ENCODE results near the gene EIF1. TPM values are rescaled to one million over a fixed set of nuclear protein-coding genes. Genes with fewer than 3 reads are reported as not detected.

EIF1 gene
- total RNA-seq (1,000 to 10,000 TPM in 1 of 9 donors, 100 to 1,000 TPM in 8; 105 to 1,189 (median 176) TPM), polyA plus RNA-seq (1,000 to 10,000 TPM in 1 of 3 donors, 100 to 1,000 TPM in 2; 269 to 1,002 (median 614) TPM)
- long read RNA-seq, donor 1, transcript EIF1-201 (3 exons, 1,120 nt): minor isoform, 5 of 616 reads
- long read RNA-seq, donor 1, transcript EIF1-202 (2 exons, 2,170 nt): minor isoform, 9 of 616 reads
- long read RNA-seq, donor 1, transcript EIF1-203 (4 exons, 2,330 nt): major isoform, 539 of 616 reads
- long read RNA-seq, donor 1, partial matches to known transcripts: 42 of 616 reads
- long read RNA-seq, donor 1, other reads (novel, unspliced or antisense): 19 of 616 reads
- long read RNA-seq, donor 2, transcript EIF1-203 (4 exons, 2,330 nt): major isoform, 416 of 504 reads
- long read RNA-seq, donor 2, transcript EIF1-202 (2 exons, 2,170 nt): minor isoform, 7 of 504 reads
- long read RNA-seq, donor 2, partial matches to known transcripts: 70 of 504 reads
- long read RNA-seq, donor 2, other reads (novel, unspliced or antisense): 5 of 504 reads
- long read RNA-seq, donor 3, transcript EIF1-203 (4 exons, 2,330 nt): major isoform, 467 of 531 reads
- long read RNA-seq, donor 3, transcript EIF1-202 (2 exons, 2,170 nt): minor isoform, 9 of 531 reads
- long read RNA-seq, donor 3, partial matches to known transcripts: 30 of 531 reads
- long read RNA-seq, donor 3, other reads (novel, unspliced or antisense): 21 of 531 reads
- long read RNA-seq, donor 4, transcript EIF1-203 (4 exons, 2,330 nt): major isoform, 585 of 600 reads
- long read RNA-seq, donor 4, partial matches to known transcripts: 5 of 600 reads
- long read RNA-seq, donor 4, other reads (novel, unspliced or antisense): 8 of 600 reads
- long read RNA-seq, donor 5, transcript EIF1-202 (2 exons, 2,170 nt): minor isoform, 14 of 767 reads
- long read RNA-seq, donor 5, transcript EIF1-201 (3 exons, 1,120 nt): minor isoform, 6 of 767 reads
- long read RNA-seq, donor 5, transcript EIF1-203 (4 exons, 2,330 nt): major isoform, 715 of 767 reads
- long read RNA-seq, donor 5, partial matches to known transcripts: 4 of 767 reads
- long read RNA-seq, donor 5, other reads (novel, unspliced or antisense): 27 of 767 reads
- long read RNA-seq, donor 6, transcript EIF1-203 (4 exons, 2,330 nt): major isoform, 494 of 519 reads
- long read RNA-seq, donor 6, partial matches to known transcripts: 11 of 519 reads
- long read RNA-seq, donor 6, other reads (novel, unspliced or antisense): 10 of 519 reads
- long read RNA-seq, donor 7, transcript EIF1-203 (4 exons, 2,330 nt): major isoform, 298 of 340 reads
- long read RNA-seq, donor 7, transcript EIF1-202 (2 exons, 2,170 nt): minor isoform, 11 of 340 reads
- long read RNA-seq, donor 7, partial matches to known transcripts: 25 of 340 reads
- long read RNA-seq, donor 7, other reads (novel, unspliced or antisense): 0 of 340 reads
- long read RNA-seq, donor 8, transcript EIF1-202 (2 exons, 2,170 nt): minor isoform, 10 of 638 reads
- long read RNA-seq, donor 8, transcript EIF1-203 (4 exons, 2,330 nt): major isoform, 585 of 638 reads
- long read RNA-seq, donor 8, partial matches to known transcripts: 30 of 638 reads
- long read RNA-seq, donor 8, other reads (novel, unspliced or antisense): 7 of 638 reads
- long read RNA-seq, donor 9, transcript EIF1-203 (4 exons, 2,330 nt): major isoform, 348 of 382 reads
- long read RNA-seq, donor 9, transcript EIF1-202 (2 exons, 2,170 nt): minor isoform, 7 of 382 reads
- long read RNA-seq, donor 9, partial matches to known transcripts: 23 of 382 reads
- long read RNA-seq, donor 9, other reads (novel, unspliced or antisense): 0 of 382 reads
- long read RNA-seq, donor 10, transcript EIF1-203 (4 exons, 2,330 nt): major isoform, 215 of 252 reads
- long read RNA-seq, donor 10, partial matches to known transcripts: 25 of 252 reads
- long read RNA-seq, donor 10, other reads (novel, unspliced or antisense): 7 of 252 reads

DNA sequence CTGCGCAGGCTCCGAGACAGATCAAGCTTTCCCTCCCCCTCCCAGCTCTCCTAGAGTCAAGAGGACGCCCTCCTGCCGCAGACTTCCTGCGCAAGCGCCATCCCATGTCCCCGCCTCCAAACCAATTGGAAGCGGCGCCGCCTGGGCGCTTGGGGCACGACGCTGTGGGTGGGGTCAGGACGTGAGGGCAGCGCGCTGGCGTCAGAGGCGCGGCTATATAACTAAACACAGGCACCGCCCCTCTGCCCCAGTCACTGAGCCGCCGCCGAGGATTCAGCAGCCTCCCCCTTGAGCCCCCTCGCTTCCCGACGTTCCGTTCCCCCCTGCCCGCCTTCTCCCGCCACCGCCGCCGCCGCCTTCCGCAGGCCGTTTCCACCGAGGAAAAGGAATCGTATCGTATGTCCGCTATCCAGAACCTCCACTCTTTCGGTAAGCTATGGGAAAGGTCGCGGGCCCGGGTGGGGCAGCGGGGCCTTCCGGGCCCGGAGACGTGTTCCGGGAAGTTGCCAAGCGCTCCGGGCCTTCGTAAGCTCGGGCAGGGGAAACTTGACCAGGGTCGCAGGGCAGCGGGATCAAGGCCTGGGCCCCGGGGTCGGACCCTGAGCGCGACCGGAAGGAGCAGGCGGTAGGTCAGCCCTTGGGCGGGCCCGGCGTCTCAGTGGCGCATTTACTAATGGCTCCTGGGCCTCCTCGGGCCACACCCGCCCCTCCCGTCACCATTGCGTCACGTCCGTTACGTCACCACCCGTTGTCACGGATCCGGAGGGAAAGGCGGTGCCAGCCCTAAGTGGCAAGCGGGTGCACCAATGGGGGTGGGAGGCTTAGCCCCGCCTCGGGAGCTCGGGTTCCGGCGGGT lies at the start of gene EIF1:
TSS of gene EIF1 (plus strand) at position 245 of the 856 bp plus-strand sequence. CDS start at position 399, 154 bp downstream.
- Histone ChIP-seq H3K4me3 (peak within 1 kb of the TSS; percentile 74 to 100 (median 94)), H3K27me3 (no peaks in the 10 kb centered on the region), H3K4me1 (replicated peaks in 1 of 2) (peaks cover 13 to 34% of the 10 kb centered on the region in 2 donors), H3K9me3 (replicated peaks in 1 of 3) (no peaks in the 10 kb centered on the region), H3K27ac (peak within 1 kb of the TSS; percentile 100), H3K36me3 (replicated peaks in 1 of 2) (peaks cover 0 to 45% of the 10 kb centered on the region in 2 donors)
- TF ChIP-seq, protein P1, sequence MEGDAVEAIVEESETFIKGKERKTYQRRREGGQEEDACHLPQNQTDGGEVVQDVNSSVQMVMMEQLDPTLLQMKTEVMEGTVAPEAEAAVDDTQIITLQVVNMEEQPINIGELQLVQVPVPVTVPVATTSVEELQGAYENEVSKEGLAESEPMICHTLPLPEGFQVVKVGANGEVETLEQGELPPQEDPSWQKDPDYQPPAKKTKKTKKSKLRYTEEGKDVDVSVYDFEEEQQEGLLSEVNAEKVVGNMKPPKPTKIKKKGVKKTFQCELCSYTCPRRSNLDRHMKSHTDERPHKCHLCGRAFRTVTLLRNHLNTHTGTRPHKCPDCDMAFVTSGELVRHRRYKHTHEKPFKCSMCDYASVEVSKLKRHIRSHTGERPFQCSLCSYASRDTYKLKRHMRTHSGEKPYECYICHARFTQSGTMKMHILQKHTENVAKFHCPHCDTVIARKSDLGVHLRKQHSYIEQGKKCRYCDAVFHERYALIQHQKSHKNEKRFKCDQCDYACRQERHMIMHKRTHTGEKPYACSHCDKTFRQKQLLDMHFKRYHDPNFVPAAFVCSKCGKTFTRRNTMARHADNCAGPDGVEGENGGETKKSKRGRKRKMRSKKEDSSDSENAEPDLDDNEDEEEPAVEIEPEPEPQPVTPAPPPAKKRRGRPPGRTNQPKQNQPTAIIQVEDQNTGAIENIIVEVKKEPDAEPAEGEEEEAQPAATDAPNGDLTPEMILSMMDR (IDR thresholded peaks at IDR 0.05): peak in 1 of 6 experiments; percentile 17
- peak; percentile 100 for TF ChIP-seq POLR2A (IDR thresholded peaks at IDR 0.05)
- intact Hi-C loops (cut with DNase I): no loop called here
- WGBS, 4 donors: 0 to 1% (median 0%) methylated on average over 12 to 81 of the region's 81 CpGs
- DNase-seq: peak; percentile 100

DNA sequence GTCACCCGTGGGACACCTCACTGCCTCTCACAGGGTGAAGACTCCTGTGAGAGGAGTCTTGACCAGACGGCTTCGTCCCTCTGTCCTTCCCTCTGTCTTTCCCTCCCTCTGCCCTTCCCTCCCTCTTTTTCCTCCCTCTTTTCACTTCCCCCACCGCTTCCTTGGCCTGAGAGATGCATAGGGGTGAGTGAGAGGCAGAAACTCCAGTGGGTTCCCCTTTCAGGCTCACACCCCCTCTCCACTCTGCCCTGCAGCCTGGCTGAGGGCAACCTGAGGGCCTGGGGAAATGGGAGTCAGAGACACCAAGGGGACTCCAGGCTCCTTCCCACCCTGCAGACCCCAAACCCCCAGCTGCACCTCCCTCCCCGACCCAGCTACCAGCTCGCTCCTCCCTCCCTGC lies 49.7 kb upstream of the EIF1 start:
- H3K27ac ChIP-seq: no peak overlapping the region
- H3K4me1 ChIP-seq (replicated peaks in 1 of 2): peaks cover 0 to 8% of the 10 kb centered on the region in 2 donors
- H3K9me3 ChIP-seq (replicated peaks in 1 of 3): no peaks in the 10 kb centered on the region
- intact Hi-C loops (cut with DNase I): no loop called here
- no peak overlapping the region for H3K4me3 ChIP-seq
- DNase-seq: no peak
- TF ChIP-seq, protein P1 (IDR thresholded peaks at IDR 0.05): no peak
- no peak for TF ChIP-seq POLR2A (IDR thresholded peaks at IDR 0.05)
- 71 to 82% (median 80%) methylated on average over 6 of the region's 6 CpGs for WGBS, 4 donors
- no peaks in the 10 kb centered on the region for H3K36me3 ChIP-seq (replicated peaks in 1 of 2)
- no peaks in the 10 kb centered on the region for H3K27me3 ChIP-seq
